GM12878 (cell line): ENCODE data around the gene IFNA2. TPM values are rescaled to one million over a fixed set of nuclear protein-coding genes. Genes with fewer than 3 reads are reported as not detected.

Experiments
- ATAC-seq: fragments of 200-7000 bp; cut with Tn5 transposase; 3 replicates; pipeline ENCODE4 v1.9.1; 2020; ENCODE audit warnings: mild to moderate bottlenecking, moderate library complexity
- BruUV-seq: library from RNA; stranded (reverse); fragments of 400-500 nt; replicated peaks from 2 replicates; lab custom pipeline; 2021; lab: Mats Ljungman, UMichigan
- CTCF ChIA-PET: fragments of 300-600 bp; sonication (Branson Sonifier 250); formaldehyde crosslinking; extraction: SDS; loops from one replicate; lab custom pipeline; 2021; ENCODE audit warnings: inconsistent platforms; lab: Yijun Ruan, JAX
- POLR2A ChIA-PET: fragments of 350-600 bp; formaldehyde crosslinking; extraction: SDS; loops from one replicate; lab custom pipeline; 2021; ENCODE audit warnings: inconsistent platforms; lab: Charles Lee
- RAD21 ChIA-PET: fragments of 300-600 bp; sonication (Branson Sonifier 250); formaldehyde crosslinking; loops from one replicate; lab custom pipeline; 2023; ENCODE audit warnings: antibody characterized with exemption; ENCODE audit not compliant: unreplicated experiment; lab: Charles Lee
- SMC1A ChIA-PET: fragments of 300-600 bp; sonication (Branson Sonifier 250); formaldehyde crosslinking; loops from one replicate; lab custom pipeline; 2023; ENCODE audit not compliant: unreplicated experiment, uncharacterized antibody; lab: Charles Lee
- DNase-seq: peaks from one replicate; pipeline ENCODE4 v3.0.0-alpha.2; 2011; ENCODE audit warnings: low read depth, low spot score
- FAIRE-seq: peaks from 3 replicates; lab custom pipeline; 2011; peaks lifted over from hg19 to GRCh38; lab: Jason Lieb, UNC
- H2AFZ ChIP-seq: 2 replicates; pipeline ENCODE4 v1.6.0; 2011; ENCODE audit warnings: low read depth, low read length, control low read depth; ENCODE audit not compliant: control insufficient read depth
- H3K27ac ChIP-seq: 2 replicates; pipeline ENCODE4 v1.5.1; 2011; ENCODE audit warnings: control low read depth; ENCODE audit not compliant: control insufficient read depth, insufficient read depth
- H3K27me3 ChIP-seq, 2 experiments: replicated peaks in 1 of 2; 2 replicates each; pipeline versions ENCODE4 v1.6.0 to v1.6.1; 2011; ENCODE audit warnings: low read length in 1 of 2; ENCODE audit not compliant: control insufficient read depth in 2 of 2, insufficient read depth in 2 of 2
- H3K36me3 ChIP-seq, 2 experiments: 2 replicates each; pipeline ENCODE4 v1.5.1; 2011; ENCODE audit warnings: low read length in 1 of 2; ENCODE audit not compliant: control insufficient read depth in 2 of 2, insufficient read depth in 2 of 2
- H3K4me1 ChIP-seq: 2 replicates; pipeline ENCODE4 v1.6.1; 2011; ENCODE audit warnings: mild to moderate bottlenecking, low read length, moderate library complexity, mixed read lengths; ENCODE audit not compliant: control insufficient read depth, insufficient read depth
- H3K4me2 ChIP-seq: 2 replicates; pipeline ENCODE4 v1.6.0; 2011; ENCODE audit warnings: control low read depth; ENCODE audit not compliant: control insufficient read depth, insufficient read depth
- H3K4me3 ChIP-seq: fragments of 200-600 bp; sonication (generic); 2 replicates; pipeline ENCODE4 v1.5.1; 2016
- H3K79me2 ChIP-seq: 2 replicates; pipeline ENCODE4 v1.6.0; 2011; ENCODE audit warnings: low read length; ENCODE audit not compliant: control insufficient read depth, insufficient read depth
- H3K9ac ChIP-seq: 2 replicates; pipeline ENCODE4 v1.8.0; 2011; ENCODE audit warnings: low read length, control low read depth, mixed read lengths; ENCODE audit not compliant: control insufficient read depth, insufficient read depth
- H3K9me3 ChIP-seq: replicated peaks from 3 replicates; pipeline ENCODE4 v1.5.1; 2011; ENCODE audit warnings: mild to moderate bottlenecking, low read length; ENCODE audit not compliant: control insufficient read depth, insufficient read depth
- H4K20me1 ChIP-seq: 2 replicates; pipeline ENCODE4 v1.6.0; 2011; ENCODE audit not compliant: control insufficient read depth, insufficient read depth
- ATF7 ChIP-seq: fragments of 450-650 bp; IDR thresholded peaks from 2 replicates; pipeline ENCODE4 v1.6.1; 2016; ENCODE audit warnings: low read depth, mild to moderate bottlenecking
- CHD2 ChIP-seq: IDR thresholded peaks from 2 replicates; pipeline ENCODE4 v1.6.1; 2011; ENCODE audit warnings: low read depth, low read length, improper control_type of control experiment, borderline replicate concordance
- EED ChIP-seq: sonication (generic); IDR thresholded peaks from 2 replicates; pipeline ENCODE4 v1.6.1; 2016; ENCODE audit warnings: antibody characterized with exemption, low read depth
- HDAC2 ChIP-seq: fragments of 200-600 bp; sonication (generic); IDR thresholded peaks from 2 replicates; pipeline ENCODE4 v1.6.1; 2017
- MLLT1 ChIP-seq: fragments of 450-650 bp; IDR thresholded peaks from 2 replicates; pipeline ENCODE4 v1.6.1; 2016; ENCODE audit warnings: mild to moderate bottlenecking
- MYC ChIP-seq: IDR thresholded peaks from 2 replicates; pipeline ENCODE4 v1.6.1; 2011; ENCODE audit warnings: mild to moderate bottlenecking, low read length, moderate library complexity, inconsistent platforms; ENCODE audit not compliant: insufficient read depth, insufficient replicate concordance, insufficient read length, severe bottlenecking
- NFYA ChIP-seq: IDR thresholded peaks from 2 replicates; pipeline ENCODE4 v1.6.1; 2011; ENCODE audit warnings: low read depth, mild to moderate bottlenecking, low read length, improper control_type of control experiment, borderline replicate concordance
- NR2F1 ChIP-seq: fragments of 450-650 bp; conservative IDR thresholded peaks from 2 replicates; pipeline ENCODE4 v1.6.1; 2017; ENCODE audit warnings: mild to moderate bottlenecking
- POLR2AphosphoS5 ChIP-seq: IDR thresholded peaks from 2 replicates; pipeline ENCODE4 v1.6.1; 2011; ENCODE audit warnings: mild to moderate bottlenecking, low read length, inconsistent platforms
- PRDM15 ChIP-seq: fragments of 450-650 bp; formaldehyde crosslinking; IDR thresholded peaks from 2 replicates; pipeline ENCODE4 v1.4.0; 2020; ENCODE audit warnings: mild to moderate bottlenecking, moderate library complexity
- TBL1XR1 ChIP-seq: IDR thresholded peaks from 2 replicates; pipeline ENCODE4 v1.6.1; 2012; ENCODE audit warnings: low read depth, low read length, improper control_type of control experiment
- ZBTB4 ChIP-seq: fragments of 450-650 bp; formaldehyde crosslinking; IDR thresholded peaks from 2 replicates; pipeline ENCODE4 v1.4.0; 2022; ENCODE audit warnings: mild to moderate bottlenecking, moderate library complexity
- WGBS: methylation state at CpG from one replicate; pipeline ENCODE4 v1.1.6; 2016; ENCODE audit warnings: low lambda C conversion rate; ENCODE audit not compliant: insufficient replicate concordance, insufficient coverage; ENCODE audit errors: missing lambda C conversion rate; 5-methylcytosine and 5-hydroxymethylcytosine counted together
- in situ Hi-C: fragments of 300-500 bp; cut with MboI; formaldehyde crosslinking; loops from 9 replicates; pipeline ENCODE4 v1.14.3; 2018; ENCODE audit warnings: mixed read lengths
- intact Hi-C: fragments of 100-400 bp; cut with micrococcal nuclease; formaldehyde crosslinking; loops from one replicate; pipeline ENCODE4 v1.14.2; 2022; ENCODE audit not compliant: unreplicated experiment
- polyA plus RNA-seq, 11 experiments: library from polyadenylated mRNA; depleted of rRNA in 4 of 11; unstranded in 6 of 11; stranded (reverse) in 5 of 11; fragments of >200 nt; fragmentation: Nextera tagmentation in 4 of 11; fragmentation: Illumina TruSeq in 1 of 11; extraction: Ambion mirVana in 4 of 11; extraction: Trizol in 1 of 11; gene quantifications; 1 replicate in 1 of 11; 2 replicates in 10 of 11; pipeline versions ENCODE4 v1.2.1 to v1.2.3, GENCODE V29; 2011 to 2016; ENCODE audit warnings: inconsistent platforms in 2 of 11, missing spikeins in 2 of 11, low read depth in 1 of 11
- total RNA-seq, 4 experiments: library from RNA; depleted of rRNA in 3 of 4; stranded (reverse); fragments of >200 nt in 3 of 4; fragmentation: Illumina TruSeq in 1 of 4; extraction: Trizol in 1 of 4; gene quantifications; 2 replicates each; pipeline versions ENCODE4 v1.2.1 to v1.2.3, GENCODE V29; 2013 to 2021

IFNA2 gene
- total and polyA plus RNA-seq, 10 of the 15 experiments (the other 5 are each of a cell fraction or from before 2014, with no cell fraction given) = 0.26 to 2.8 (median 0.66) TPM; not detected in 2

GRCh38 chr9:21357479-21358460, 27.4 kb downstream of the IFNA2 start:
- in situ Hi-C loops (no loop called here), intact Hi-C loops (loop anchor here (1.0 to 2.0 kb wide), 2 partner anchors 23 to 24 kb away; partner anchors contain the start of gene KLHL9)
- no peaks in the 10 kb centered on the region for H3K27me3 ChIP-seq
- no peaks in the 10 kb centered on the region for H3K79me2 ChIP-seq
- ChIA-PET POLR2A (interaction anchor here (1.2 to 1.7 kb wide), 3 partner anchors 23 to 26 kb away, joined by 4 to 7 read pairs (median 5); no protein-coding TSS in a partner anchor), SMC1A (interaction anchor here (0.7 to 3.3 kb wide), 13 partner anchors 11 to 119 kb away, joined by 3 to 31 read pairs (median 4); partner anchors contain the start of genes IFNA2 and KLHL9), CTCF (interaction anchor here (0.5 to 3.1 kb wide), 8 partner anchors 21 to 41 kb away, joined by 3 to 26 read pairs (median 4); no protein-coding TSS in a partner anchor), RAD21 (interaction anchor here (1.6 to 2.7 kb wide), 7 partner anchors 10 to 38 kb away, joined by 4 to 22 read pairs (median 6); partner anchors contain the start of genes IFNA2 and KLHL9)
- H4K20me1 ChIP-seq = no peaks in the 10 kb centered on the region
- no peaks in the 10 kb centered on the region; the same call in 1 of the 3 replicates for H3K9me3 ChIP-seq
- FAIRE-seq = peak; percentile 62
- H3K4me1 ChIP-seq = peaks cover 18% of the 10 kb centered on the region; the same call in 1 of the 2 replicates
- H2AFZ ChIP-seq = peak overlapping the region; percentile 46; the same call in 1 of the 2 replicates
- no peak overlapping the region for H3K4me3 ChIP-seq
- no TSS peak for BruUV-seq
- H3K4me2 ChIP-seq = peak overlapping the region; percentile 65
- 9% methylated on average over 7 of the region's 7 CpGs for WGBS
- no peak overlapping the region for H3K9ac ChIP-seq
- ATAC-seq = peak; percentile 94
- H3K27ac ChIP-seq = peak overlapping the region; percentile 45; the same call in 1 of the 2 replicates
- DNase-seq = peak; percentile 76
- H3K36me3 ChIP-seq = no peaks in the 10 kb centered on the region
- no peak for TF ChIP-seq POLR2AphosphoS5
- TF ChIP-seq MYC = no peak
- no peak; the same call in 1 of the 2 replicates for TF ChIP-seq NR2F1
- TF ChIP-seq NFYA = no peak
- no peak for TF ChIP-seq HDAC2
- no peak for TF ChIP-seq CHD2
- no peak for TF ChIP-seq PRDM15 (CRISPR knock-in tag)
- TF ChIP-seq ZBTB4 (CRISPR knock-in tag) = no peak
- peak; percentile 68; the same call in 1 of the 2 replicates for TF ChIP-seq MLLT1
- TF ChIP-seq TBL1XR1 = peak; percentile 41; the same call in 1 of the 2 replicates
- TF ChIP-seq EED = 0 out of 2 replicates have a peak, but pooled peaks have one; percentile 24
- peak; percentile 77 for TF ChIP-seq ATF7
